ENCODE data around the gene TMEM272. TPM values are rescaled to one million over a fixed set of nuclear protein-coding genes. Genes with fewer than 3 reads are reported as not detected.

Gene TMEM272
- total RNA-seq, 1 experiment from 2014 or later = not detected

DNA sequence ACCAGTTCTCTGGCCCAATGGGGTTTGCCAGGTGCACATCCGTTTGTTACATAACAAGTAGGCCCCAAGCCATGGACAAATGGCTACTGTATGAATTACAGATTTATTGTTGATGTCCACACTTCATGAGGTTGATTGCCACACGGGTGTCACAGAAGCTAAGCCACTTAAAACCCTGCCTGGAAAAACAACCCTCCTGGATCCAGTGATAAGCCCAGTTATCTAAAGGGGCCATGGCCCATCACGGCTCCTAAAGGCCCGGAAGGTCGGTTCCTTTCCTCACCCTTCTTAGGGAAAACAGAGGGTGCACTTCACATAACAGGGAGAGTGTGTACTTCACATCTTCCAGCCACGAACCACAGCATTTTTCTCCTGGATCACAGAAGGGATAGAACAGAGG, 4.1 kb downstream of the TMEM272 start:
- Mint-ChIP-seq H3K4me3 (ENCODE audit: unreplicated experiment) (no peak overlapping the region), H3K27me3 (ENCODE audit: insufficient read depth, unreplicated experiment) (peaks cover 42% of the 10 kb centered on the region), H3K27ac (ENCODE audit: low read depth, unreplicated experiment) (no peak overlapping the region), H3K4me1 (ENCODE audit: insufficient read depth, unreplicated experiment) (peaks cover 9% of the 10 kb centered on the region), H3K36me3 (ENCODE audit: insufficient read depth, unreplicated experiment) (no peaks in the 10 kb centered on the region), H3K9me3 (ENCODE audit: unreplicated experiment) (no peaks in the 10 kb centered on the region)
- ChIA-PET POLR2A (no interaction called here), CTCF (interaction anchor here (1.1 to 2.9 kb wide), 2 partner anchors 14 to 26 kb away, joined by 3 to 16 read pairs; no protein-coding TSS in a partner anchor)
- intact Hi-C loops (cut with micrococcal nuclease) = no loop called here
- no TSS peak for BruUV-seq (replicated peaks)
- TF ChIP-seq, protein P1, sequence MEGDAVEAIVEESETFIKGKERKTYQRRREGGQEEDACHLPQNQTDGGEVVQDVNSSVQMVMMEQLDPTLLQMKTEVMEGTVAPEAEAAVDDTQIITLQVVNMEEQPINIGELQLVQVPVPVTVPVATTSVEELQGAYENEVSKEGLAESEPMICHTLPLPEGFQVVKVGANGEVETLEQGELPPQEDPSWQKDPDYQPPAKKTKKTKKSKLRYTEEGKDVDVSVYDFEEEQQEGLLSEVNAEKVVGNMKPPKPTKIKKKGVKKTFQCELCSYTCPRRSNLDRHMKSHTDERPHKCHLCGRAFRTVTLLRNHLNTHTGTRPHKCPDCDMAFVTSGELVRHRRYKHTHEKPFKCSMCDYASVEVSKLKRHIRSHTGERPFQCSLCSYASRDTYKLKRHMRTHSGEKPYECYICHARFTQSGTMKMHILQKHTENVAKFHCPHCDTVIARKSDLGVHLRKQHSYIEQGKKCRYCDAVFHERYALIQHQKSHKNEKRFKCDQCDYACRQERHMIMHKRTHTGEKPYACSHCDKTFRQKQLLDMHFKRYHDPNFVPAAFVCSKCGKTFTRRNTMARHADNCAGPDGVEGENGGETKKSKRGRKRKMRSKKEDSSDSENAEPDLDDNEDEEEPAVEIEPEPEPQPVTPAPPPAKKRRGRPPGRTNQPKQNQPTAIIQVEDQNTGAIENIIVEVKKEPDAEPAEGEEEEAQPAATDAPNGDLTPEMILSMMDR (IDR thresholded peaks at IDR 0.05; ENCODE audit: unreplicated experiment) = no peak
- DNase-seq (ENCODE audit: unreplicated experiment) = no peak

DNA sequence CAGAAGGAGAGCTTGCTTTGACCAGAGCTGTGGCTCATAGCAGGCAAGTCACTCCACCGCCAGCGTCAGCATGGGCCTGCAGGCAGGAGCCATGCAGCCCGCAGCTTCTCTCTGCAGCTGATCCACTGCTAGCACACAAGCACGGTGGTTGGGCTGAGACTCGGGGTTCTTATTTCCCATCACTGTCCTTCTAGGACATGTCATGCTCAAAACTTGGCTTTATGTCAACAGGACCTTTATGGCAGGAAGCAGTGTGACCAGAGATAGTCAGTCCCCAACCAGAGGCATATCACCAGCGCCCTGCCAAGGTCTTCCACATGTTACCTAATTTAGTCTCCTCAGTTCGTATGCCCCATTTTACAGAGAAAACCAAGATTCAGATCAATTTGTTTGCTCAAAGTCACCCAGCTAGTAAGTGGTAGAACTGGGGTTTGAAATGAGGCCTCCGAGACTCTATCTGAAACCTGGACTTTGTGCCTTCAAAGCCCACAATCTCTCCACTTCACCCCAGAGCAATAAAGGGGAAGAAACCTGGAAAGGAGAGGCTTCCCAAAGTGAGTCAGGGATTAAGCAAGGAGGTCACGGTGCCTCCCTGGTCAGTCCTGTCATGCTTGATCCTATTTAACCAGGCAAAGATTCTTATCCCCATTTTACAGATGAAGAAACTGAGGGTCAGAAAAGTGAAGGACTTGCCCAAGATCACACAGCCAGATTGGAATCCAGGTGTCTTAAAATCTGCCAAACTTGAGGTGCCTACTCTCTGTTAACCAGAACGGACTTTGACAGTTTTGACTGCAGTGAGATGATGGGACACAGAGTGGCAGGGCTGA, 5.1 kb downstream of the TMEM272 start:
- intact Hi-C loops (cut with micrococcal nuclease) = no loop called here
- Mint-ChIP-seq H3K27ac (ENCODE audit: low read depth, unreplicated experiment) (no peak overlapping the region), H3K27me3 (ENCODE audit: insufficient read depth, unreplicated experiment) (peaks cover 36% of the 10 kb centered on the region), H3K4me1 (ENCODE audit: insufficient read depth, unreplicated experiment) (peaks cover 5% of the 10 kb centered on the region), H3K36me3 (ENCODE audit: insufficient read depth, unreplicated experiment) (no peaks in the 10 kb centered on the region), H3K4me3 (ENCODE audit: unreplicated experiment) (no peak overlapping the region), H3K9me3 (ENCODE audit: unreplicated experiment) (no peaks in the 10 kb centered on the region)
- ChIA-PET CTCF (interaction anchor here (0.5 to 1.5 kb wide), 3 partner anchors 25 to 716 kb away, joined by 3 to 5 read pairs (median 4); no protein-coding TSS in a partner anchor), POLR2A (no interaction called here)
- TF ChIP-seq, protein P1 (IDR thresholded peaks at IDR 0.05; ENCODE audit: unreplicated experiment) = no peak
- DNase-seq (ENCODE audit: unreplicated experiment) = no peak
- no TSS peak for BruUV-seq (replicated peaks)

DNA sequence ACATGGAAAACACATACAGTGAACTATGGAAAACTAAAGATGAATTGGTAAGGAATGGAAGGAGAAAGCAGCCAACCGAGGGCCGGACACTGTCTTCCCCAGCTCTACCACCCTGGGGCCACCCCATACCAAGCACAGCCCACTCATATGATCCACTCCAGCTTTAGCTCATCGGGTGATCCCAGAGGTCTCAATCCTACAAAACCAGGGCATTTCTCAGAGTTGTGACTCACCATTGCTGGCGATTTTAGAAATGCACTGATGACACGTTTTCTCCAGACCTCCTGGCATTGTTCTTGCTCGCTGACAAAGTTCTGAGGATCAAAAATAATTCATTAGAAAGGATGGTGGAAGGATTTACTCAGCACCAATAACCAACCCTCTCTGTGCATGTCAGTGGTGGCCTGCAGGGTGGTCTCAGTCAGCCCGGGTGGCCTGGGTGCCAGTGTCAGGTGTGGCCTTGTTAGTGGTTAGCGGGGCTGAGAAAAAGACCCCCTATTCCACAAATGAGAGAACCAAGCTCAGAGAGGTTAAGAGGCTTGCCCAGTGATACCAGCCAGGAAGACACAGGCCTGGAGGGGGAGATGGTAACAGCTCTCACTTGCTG, 6.6 kb downstream of the TMEM272 start:
- intact Hi-C loops (cut with micrococcal nuclease) = no loop called here
- TF ChIP-seq, protein P1 (IDR thresholded peaks at IDR 0.05; ENCODE audit: unreplicated experiment) = no peak
- no peak for DNase-seq (ENCODE audit: unreplicated experiment)
- H3K4me1 Mint-ChIP-seq (ENCODE audit: insufficient read depth, unreplicated experiment) = no peaks in the 10 kb centered on the region
- H3K4me3 Mint-ChIP-seq (ENCODE audit: unreplicated experiment) = no peak overlapping the region
- peaks cover 32% of the 10 kb centered on the region for H3K27me3 Mint-ChIP-seq (ENCODE audit: insufficient read depth, unreplicated experiment)
- CTCF ChIA-PET = interaction anchor here (0.6 to 1.5 kb wide), 3 partner anchors 9 to 57 kb away, joined by 4 to 5 read pairs (median 4); no protein-coding TSS in a partner anchor
- no peaks in the 10 kb centered on the region for H3K9me3 Mint-ChIP-seq (ENCODE audit: unreplicated experiment)
- H3K27ac Mint-ChIP-seq (ENCODE audit: low read depth, unreplicated experiment) = no peak overlapping the region
- POLR2A ChIA-PET = no interaction called here
- H3K36me3 Mint-ChIP-seq (ENCODE audit: insufficient read depth, unreplicated experiment) = no peaks in the 10 kb centered on the region
- BruUV-seq (replicated peaks) = no TSS peak

DNA sequence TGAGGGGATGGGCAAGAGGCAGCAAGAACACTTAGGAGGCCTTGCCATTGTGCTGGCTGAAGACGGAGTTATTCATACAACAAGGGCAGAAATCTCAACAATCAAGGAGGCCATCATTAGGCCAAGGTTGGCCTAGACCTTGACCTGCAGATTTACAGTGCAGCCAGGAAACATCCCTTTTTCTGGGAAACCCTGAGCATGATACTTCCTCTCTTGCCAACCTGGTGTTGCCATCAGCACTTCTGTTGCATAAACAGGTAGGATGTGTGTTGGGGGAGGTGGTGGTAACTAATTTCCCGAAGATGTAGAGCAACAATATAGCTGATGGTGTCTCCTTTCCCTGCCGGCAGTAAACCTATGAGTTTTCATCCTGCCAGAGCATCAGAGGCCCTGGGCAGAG, 8.0 kb downstream of the TMEM272 start:
- POLR2A ChIA-PET = no interaction called here
- BruUV-seq (replicated peaks) = no TSS peak
- no peak overlapping the region for H3K27ac Mint-ChIP-seq (ENCODE audit: low read depth, unreplicated experiment)

More for the DNA sequence above, 8.0 kb downstream of the TMEM272 start:
- H3K36me3 Mint-ChIP-seq (ENCODE audit: insufficient read depth, unreplicated experiment) = no peaks in the 10 kb centered on the region
- no peak overlapping the region for H3K4me3 Mint-ChIP-seq (ENCODE audit: unreplicated experiment)
- CTCF ChIA-PET = interaction anchor here (7.3 kb wide), 1 partner anchor 22 kb away, joined by 69 read pairs; no protein-coding TSS in a partner anchor
- TF ChIP-seq, protein P1 (IDR thresholded peaks at IDR 0.05; ENCODE audit: unreplicated experiment) = no peak
- H3K4me1 Mint-ChIP-seq (ENCODE audit: insufficient read depth, unreplicated experiment) = no peaks in the 10 kb centered on the region
- H3K9me3 Mint-ChIP-seq (ENCODE audit: unreplicated experiment) = no peaks in the 10 kb centered on the region
- peaks cover 32% of the 10 kb centered on the region for H3K27me3 Mint-ChIP-seq (ENCODE audit: insufficient read depth, unreplicated experiment)
- intact Hi-C loops (cut with micrococcal nuclease) = no loop called here
- DNase-seq (ENCODE audit: unreplicated experiment) = no peak
